Measurements from ENCODE around the gene CHRND. TPM values are rescaled to one million over a fixed set of nuclear protein-coding genes. Genes with fewer than 3 reads are reported as not detected.

CHRND gene
- total RNA-seq, 2 experiments from 2014 or later: not detected

GRCh38 chr2:232577841-232578240, 51.9 kb downstream of the CHRND start:
- ChIA-PET CTCF (no interaction called here), POLR2A (interaction anchor here (0.6 kb wide), 1 partner anchor 48 kb away, joined by 3 read pairs; no protein-coding TSS in a partner anchor)
- peaks cover 25% of the 10 kb centered on the region for H3K36me3 Mint-ChIP-seq (ENCODE audit: low read depth)
- no peak for DNase-seq
- intact Hi-C loops (cut with micrococcal nuclease): no loop called here
- no peak overlapping the region for H3K4me3 Mint-ChIP-seq
- TF ChIP-seq CTCF (IDR thresholded peaks at IDR 0.05): no peak
- H3K4me1 Mint-ChIP-seq (ENCODE audit: low read depth): peaks cover 11% of the 10 kb centered on the region
- ATAC-seq: no peak
- H3K27ac Mint-ChIP-seq: no peak overlapping the region
- H3K27me3 Mint-ChIP-seq: no peaks in the 10 kb centered on the region
- no peaks in the 10 kb centered on the region for H3K9me3 Mint-ChIP-seq

GRCh38 chr2:232578626-232579025, 52.7 kb downstream of the CHRND start:
- DNase-seq: no peak
- ChIA-PET CTCF (no interaction called here), POLR2A (no interaction called here)
- Mint-ChIP-seq H3K4me3 (no peak overlapping the region), H3K27ac (no peak overlapping the region), H3K36me3 (ENCODE audit: low read depth) (peaks cover 27% of the 10 kb centered on the region), H3K9me3 (no peaks in the 10 kb centered on the region), H3K27me3 (no peaks in the 10 kb centered on the region), H3K4me1 (ENCODE audit: low read depth) (peaks cover 11% of the 10 kb centered on the region)
- ATAC-seq: no peak
- intact Hi-C loops (cut with micrococcal nuclease): no loop called here
- TF ChIP-seq CTCF (IDR thresholded peaks at IDR 0.05): no peak

GRCh38 chr2:232580648-232580981, 54.7 kb downstream of the CHRND start:
- CTCF ChIA-PET: interaction anchor here (0.6 to 1.6 kb wide), 3 partner anchors 25 to 31 kb away, joined by 3 read pairs; no protein-coding TSS in a partner anchor
- H3K27ac Mint-ChIP-seq: no peak overlapping the region
- no peak for ATAC-seq

GRCh38 chr2:232581725-232582124, 55.8 kb downstream of the CHRND start:
- intact Hi-C loops (cut with micrococcal nuclease): no loop called here
- DNase-seq (no peak), ATAC-seq (no peak)
- H3K27ac Mint-ChIP-seq: no peak overlapping the region
- H3K4me1 Mint-ChIP-seq (ENCODE audit: low read depth): peaks cover 6% of the 10 kb centered on the region
- H3K36me3 Mint-ChIP-seq (ENCODE audit: low read depth): peaks cover 32% of the 10 kb centered on the region
- no peaks in the 10 kb centered on the region for H3K27me3 Mint-ChIP-seq
- TF ChIP-seq CTCF (IDR thresholded peaks at IDR 0.05): no peak
- ChIA-PET CTCF (interaction anchor here (1.0 to 1.1 kb wide), 2 partner anchors 29 to 59 kb away, joined by 3 read pairs; no protein-coding TSS in a partner anchor), POLR2A (interaction anchor here (0.7 kb wide), 1 partner anchor 24 kb away, joined by 3 read pairs; no protein-coding TSS in a partner anchor)
- peaks cover 2% of the 10 kb centered on the region for H3K9me3 Mint-ChIP-seq
- H3K4me3 Mint-ChIP-seq: no peak overlapping the region

More at GRCh38 chr2:232580648-232580981, 54.7 kb downstream of the CHRND start:
- intact Hi-C loops (cut with micrococcal nuclease): no loop called here
- H3K36me3 Mint-ChIP-seq (ENCODE audit: low read depth): peaks cover 36% of the 10 kb centered on the region
- POLR2A ChIA-PET: no interaction called here
- H3K4me3 Mint-ChIP-seq: no peak overlapping the region
- no peaks in the 10 kb centered on the region for H3K27me3 Mint-ChIP-seq
- H3K9me3 Mint-ChIP-seq: peaks cover 2% of the 10 kb centered on the region
- peaks cover 11% of the 10 kb centered on the region for H3K4me1 Mint-ChIP-seq (ENCODE audit: low read depth)
- no peak for TF ChIP-seq CTCF (IDR thresholded peaks at IDR 0.05)
- no peak for DNase-seq

- DNase-seq (no peak), ATAC-seq (no peak)
- Mint-ChIP-seq H3K27ac (no peak overlapping the region), H3K27me3 (no peaks in the 10 kb centered on the region), H3K4me3 (no peak overlapping the region), H3K36me3 (ENCODE audit: low read depth) (peaks cover 29% of the 10 kb centered on the region), H3K9me3 (peaks cover 2% of the 10 kb centered on the region), H3K4me1 (ENCODE audit: low read depth) (peaks cover 6% of the 10 kb centered on the region)
- intact Hi-C loops (cut with micrococcal nuclease): no loop called here
- CTCF ChIA-PET: interaction anchor here (1.3 kb wide), 1 partner anchor 21 kb away, joined by 4 read pairs; no protein-coding TSS in a partner anchor
- POLR2A ChIA-PET: no interaction called here
- no peak for TF ChIP-seq CTCF (IDR thresholded peaks at IDR 0.05)
Observed at GRCh38 chr2:232584238-232584637, 58.3 kb downstream of the CHRND start.

Other genes starting within 250 kb of the CHRND start
- gene ALPP, start 147.4 kb upstream of the CHRND start, total RNA-seq: not detected
- not detected for gene ALPG, start 119.3 kb upstream of the CHRND start, total RNA-seq
- gene ALPI, start 70.0 kb upstream of the CHRND start, total RNA-seq: not detected
- gene ECEL1, start 38.3 kb upstream of the CHRND start, total RNA-seq: under 1 TPM; 0.56 to 0.72 TPM
- gene PRSS56, start 5.8 kb upstream of the CHRND start, total RNA-seq: not detected
- gene CHRNG, start 13.5 kb downstream of the CHRND start, total RNA-seq: not detected
- gene TIGD1, start 24.4 kb downstream of the CHRND start, total RNA-seq: 1 to 10 TPM; 8.3 to 8.7 TPM
- 10 to 100 TPM; 49.2 to 50.4 TPM for gene EIF4E2, start 24.5 kb downstream of the CHRND start, total RNA-seq
- 1 to 10 TPM in 1 of 2 experiments, under 1 TPM in 1; 0.70 to 1.2 TPM for gene EFHD1, start 107.4 kb downstream of the CHRND start, total RNA-seq
- gene GIGYF2, start 171.2 kb downstream of the CHRND start, total RNA-seq: 10 to 100 TPM; 49.7 to 52.5 TPM